ENCODE results near the gene GPR156.

Gene GPR156

DNA sequence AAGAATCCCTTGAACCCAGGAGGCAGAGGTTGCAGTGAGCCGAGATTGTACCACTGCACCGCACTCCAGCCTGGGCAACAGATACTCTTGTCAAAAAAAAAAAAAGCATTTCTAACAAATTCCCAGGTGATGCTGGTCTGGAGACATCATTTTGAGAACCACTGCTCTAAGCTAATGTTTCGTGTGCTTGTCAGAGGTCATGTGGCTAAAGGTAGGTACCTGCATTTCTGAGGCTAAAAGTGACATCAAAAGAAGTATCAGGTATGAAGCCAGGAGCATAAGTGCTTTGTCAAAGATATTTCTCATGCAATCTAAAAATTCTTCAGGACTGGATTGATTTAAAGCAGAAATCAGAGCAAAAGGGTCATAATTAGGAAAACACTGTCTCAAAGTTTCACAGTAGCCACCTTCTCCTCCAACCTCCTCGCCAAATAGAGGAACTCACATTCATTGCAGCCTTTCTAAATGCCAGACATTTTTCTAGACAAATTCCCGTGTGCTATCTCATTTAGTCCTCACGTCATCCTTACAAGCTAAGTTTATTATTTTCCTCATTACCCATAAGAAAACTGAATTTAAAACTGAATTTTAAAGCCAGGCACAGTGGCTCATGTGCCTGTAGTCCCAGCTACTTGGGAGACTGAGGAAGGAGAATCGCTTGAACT is 165.0 kb downstream of the GPR156 start:
- DNase-seq (ENCODE audit: low spot score), result no peak

Measured in RKO (cell line).